HG03432 (cell line): ENCODE measurements around the gene MYL5.
A peak's percentile ranks its signal among the peaks of the same experiment; 100 is the strongest.
"Not testable (repeated sequence)": the region's sequence is repeated elsewhere in the genome, so short reads cannot be mapped to it uniquely, and the experiment has no call there.

Experiments used
- ATAC-seq: cut with Tn5 transposase; IDR thresholded peaks from one replicate; pipeline ENCODE4 v1.9.1; 2021; ENCODE audit warnings: mild to moderate bottlenecking, moderate library complexity; ENCODE audit not compliant: unreplicated experiment

MYL5 gene

GRCh38 chr4:656436-657337 lies 17.7 kb upstream of the MYL5 start:
- ATAC-seq: no peak

DNA sequence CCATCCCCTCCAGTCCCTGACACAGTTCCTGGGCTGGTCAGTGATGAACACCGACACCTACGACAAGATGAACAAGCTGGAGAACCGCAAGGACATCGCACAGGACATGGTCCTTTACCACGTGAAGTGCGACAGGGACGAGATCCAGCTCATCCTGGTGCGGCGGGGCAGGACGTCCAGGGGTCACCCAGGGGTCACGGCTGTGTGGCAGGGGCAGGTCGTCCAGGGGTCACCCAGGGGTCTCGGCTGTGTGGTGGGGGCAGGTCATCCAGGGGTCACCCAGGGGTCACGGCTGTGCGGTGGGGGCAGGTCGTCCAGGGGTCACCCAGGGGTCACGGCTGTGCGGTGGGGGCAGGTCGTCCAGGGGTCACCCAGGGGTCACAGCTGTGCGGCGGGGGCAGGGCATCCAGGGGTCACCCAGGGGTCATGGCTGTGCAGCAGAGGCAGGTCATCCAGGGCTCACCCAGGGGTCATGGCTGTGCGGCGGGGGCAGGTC lies 17.0 kb upstream of the MYL5 start:
- no peak for ATAC-seq

DNA sequence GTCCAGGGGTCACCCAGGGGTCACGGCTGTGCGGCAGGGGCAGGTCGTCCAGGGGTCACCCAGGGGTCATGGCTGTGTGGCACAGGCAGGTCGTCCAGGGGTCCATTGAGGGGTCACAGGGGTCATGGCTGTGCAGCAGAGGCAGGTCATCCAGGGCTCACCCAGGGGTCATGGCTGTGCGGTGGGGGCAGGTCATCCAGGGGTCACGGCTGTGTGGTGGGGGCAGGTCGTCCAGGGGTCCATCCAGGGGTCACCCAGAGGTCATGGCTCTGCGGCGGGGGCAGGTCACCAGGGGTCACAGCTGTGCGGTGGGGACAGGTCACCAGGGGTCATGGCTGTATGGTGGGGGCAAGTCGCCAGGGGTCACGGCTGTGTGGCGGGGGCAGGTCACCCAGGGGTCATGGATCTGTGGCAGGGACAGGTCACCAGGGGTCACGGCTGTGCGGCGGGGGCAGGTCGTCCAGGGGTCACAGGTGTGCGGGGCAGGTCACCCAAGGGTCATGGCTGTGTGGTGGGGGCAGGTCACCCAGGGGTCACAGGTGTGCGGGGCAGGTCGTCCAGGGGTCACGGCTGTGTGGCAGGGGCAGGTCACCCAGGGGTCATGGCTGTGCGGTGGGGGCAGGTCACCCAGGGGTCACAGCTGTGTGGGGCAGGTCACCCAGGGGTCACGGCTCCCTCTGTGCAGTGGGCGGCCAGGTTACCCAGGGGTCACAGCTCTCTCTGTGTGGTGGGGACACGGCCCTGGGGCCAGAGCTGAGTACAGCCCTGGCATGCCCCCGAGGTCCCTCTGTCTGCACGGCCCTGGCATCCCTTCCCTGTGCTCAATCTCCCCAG lies 16.3 kb upstream of the MYL5 start:
- ATAC-seq: no peak

DNA sequence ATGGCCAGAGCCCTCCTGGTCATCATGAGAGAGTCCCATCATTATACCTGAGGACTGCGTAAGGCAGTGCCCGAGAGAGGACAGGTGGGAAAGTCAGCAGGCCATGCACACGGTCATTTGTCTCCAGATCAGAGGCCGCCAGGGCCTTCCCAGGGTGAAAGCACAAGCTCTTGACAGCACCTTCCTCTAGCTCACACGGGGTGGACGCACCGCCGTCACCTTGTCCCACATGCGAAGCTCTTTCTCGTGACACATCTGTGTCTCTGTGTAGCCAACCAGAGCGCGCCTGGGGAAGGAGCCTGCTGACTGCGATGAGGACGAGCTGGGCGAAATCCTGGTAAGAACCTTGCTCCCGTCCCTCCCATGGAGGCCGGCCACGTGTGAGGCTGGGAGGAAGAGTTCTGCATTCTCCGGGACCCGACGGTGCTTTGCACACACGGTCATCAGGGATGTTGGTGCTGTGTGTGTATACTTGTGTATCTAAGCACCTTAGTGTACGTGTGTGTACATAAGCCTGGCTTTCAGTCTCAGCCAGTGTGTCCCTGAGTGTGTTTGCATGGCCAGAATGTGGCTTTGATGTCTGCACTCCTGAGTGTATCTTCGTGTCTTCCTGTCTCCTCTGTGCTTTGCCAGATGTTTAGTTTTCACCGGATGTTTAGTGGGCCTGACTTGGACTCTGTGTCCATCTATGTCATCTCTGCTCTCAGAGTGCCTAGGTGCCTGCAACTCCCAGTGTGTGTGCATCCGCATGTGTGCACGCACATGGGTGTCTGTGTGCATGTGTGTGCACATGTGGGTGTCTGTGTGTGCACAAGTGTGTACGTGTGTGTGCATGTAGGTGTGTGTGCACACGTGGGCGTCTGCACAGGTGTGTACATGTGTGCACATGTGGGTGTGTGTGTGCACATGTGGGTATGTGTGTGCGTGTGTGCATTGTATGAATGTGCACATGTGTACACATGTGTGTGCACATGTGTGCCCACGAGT lies 15.4 kb upstream of the MYL5 start:
- no peak for ATAC-seq

DNA sequence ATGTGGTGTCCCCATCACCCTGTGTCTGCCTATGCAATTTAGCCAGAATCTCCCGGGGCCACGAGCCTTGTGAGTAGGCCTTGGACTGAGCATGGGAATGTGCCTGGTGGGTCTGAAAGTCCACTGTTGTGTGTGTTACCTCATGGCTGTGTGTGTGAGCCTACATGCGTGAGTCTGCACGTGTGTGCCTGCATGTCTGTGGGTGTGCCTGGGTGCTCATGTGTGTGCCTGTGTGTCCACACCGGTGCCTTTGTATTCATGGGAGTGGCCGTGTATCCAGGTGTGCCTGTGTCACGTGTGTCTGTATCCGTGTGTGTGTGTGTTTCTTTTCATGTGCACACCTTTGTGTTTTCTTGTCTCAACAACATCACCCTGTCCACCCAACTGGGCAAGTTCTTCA lies 14.5 kb upstream of the MYL5 start:
- no peak for ATAC-seq

GRCh38 chr4:660401-660800 lies 13.9 kb upstream of the MYL5 start:
- ATAC-seq: no peak

- ATAC-seq: no peak
Measured at GRCh38 chr4:661231-661630, 13.1 kb upstream of the MYL5 start.

DNA sequence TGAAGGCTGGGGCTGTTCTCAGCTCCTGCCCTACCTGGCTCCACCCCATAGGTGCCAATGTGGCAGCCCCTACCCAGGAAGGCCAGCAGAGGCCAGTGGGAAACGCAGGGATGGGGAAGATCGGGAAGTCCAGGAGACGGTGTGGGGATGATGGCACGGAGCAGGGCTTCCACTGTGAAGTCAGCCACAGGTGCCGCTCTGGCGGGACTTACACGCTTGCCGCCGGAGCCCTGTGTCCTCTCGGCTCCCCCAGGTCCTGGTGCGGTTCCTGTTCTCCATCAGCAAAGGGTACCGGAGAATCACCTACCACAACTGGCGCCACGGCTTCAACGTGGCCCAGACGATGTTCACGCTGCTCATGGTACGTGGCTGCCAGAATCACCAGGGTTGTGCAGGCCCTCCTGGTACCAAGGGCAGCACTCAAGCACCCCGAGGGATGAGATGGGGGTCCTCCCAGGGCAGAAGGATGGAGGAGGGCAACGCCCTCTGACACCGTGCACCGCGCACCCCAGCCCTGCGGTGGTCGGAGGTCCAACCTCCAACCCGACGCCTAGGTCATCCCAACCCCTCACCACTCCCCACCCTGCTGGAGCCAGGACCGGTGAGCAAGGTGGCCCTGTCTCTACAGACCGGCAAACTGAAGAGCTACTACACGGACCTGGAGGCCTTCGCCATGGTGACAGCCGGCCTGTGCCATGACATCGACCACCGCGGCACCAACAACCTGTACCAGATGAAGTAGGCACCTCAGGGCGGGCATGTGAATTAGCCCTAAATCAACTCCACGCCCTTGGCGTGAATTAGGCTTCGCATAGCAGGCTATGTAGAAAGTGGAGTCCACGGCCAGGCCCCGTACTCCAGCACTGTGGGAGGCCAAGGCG lies 12.2 kb upstream of the MYL5 start:
- no peak for ATAC-seq

- no peak for ATAC-seq
Measured at GRCh38 chr4:663046-663437, 11.3 kb upstream of the MYL5 start.

DNA sequence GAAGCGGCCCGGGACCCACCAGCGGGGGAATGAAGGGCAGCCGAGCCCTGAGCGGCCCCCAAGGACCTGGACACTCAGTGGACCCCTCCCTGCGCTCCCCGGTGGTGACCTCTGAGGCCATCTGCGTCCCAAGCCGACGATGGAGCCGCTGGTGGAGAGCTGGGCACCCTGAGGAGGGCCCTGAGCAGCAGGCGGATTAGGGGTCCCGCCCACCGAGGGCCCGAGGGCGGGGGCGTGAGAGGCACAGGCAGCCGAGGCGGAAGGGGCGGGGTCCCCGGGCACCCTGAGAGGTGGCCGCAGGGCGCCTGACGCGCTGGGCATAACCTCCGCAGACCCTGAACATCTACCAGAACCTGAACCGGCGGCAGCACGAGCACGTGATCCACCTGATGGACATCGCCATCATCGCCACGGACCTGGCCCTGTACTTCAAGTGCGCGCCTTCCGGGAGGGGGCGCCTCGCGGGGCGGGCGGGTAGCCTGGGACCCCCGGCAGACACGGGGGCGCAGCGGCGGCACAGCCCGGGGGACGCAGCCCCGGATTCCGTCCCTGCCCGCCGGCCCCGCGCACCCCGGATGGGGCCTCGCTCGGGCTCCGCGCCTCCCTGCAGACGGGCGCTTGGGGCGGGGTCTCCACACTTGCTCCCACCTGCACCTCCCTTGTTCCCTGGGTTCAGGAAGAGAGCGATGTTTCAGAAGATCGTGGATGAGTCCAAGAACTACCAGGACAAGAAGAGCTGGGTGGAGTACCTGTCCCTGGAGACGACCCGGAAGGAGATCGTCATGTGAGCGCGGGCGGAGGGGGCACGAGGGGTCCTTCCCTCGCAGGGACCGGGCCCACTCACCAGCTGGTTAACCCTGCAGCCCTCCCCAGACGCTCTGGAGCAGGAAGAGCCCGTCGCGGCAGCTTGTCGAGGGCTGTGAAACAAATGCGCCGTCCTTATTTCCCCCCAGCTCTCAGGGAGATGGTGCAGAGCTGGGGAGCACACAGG lies 10.6 kb upstream of the MYL5 start:
- ATAC-seq: peak; percentile 73

DNA sequence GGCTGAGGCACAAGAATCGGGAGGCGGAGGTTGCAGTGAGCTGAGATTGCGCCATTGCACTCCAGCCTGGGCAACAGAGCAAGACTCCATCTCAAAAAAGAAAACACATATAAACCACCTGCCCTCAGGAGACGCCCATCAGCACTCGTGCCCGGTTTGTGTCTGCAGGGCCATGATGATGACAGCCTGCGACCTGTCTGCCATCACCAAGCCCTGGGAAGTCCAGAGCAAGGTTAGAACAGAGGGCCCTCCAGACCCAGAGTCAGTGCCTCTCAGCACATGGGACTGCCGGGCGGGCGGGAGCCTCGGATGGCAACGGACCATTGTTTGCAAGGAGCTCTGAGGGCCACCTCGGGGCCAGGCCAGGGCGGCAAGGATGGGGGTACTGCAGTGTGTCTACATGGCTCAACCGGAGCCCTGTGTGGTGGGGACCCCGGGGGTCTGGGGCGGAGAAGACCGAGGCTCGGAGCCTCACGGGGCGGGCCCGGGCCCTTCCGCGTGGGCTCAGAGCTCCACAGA lies 9.6 kb upstream of the MYL5 start:
- ATAC-seq: no peak

- no peak for ATAC-seq
Measured at GRCh38 chr4:665381-665750, 9.0 kb upstream of the MYL5 start.

GRCh38 chr4:665751-666435 lies 8.4 kb upstream of the MYL5 start:
- no peak for ATAC-seq

GRCh38 chr4:666436-666810 lies 7.9 kb upstream of the MYL5 start:
- ATAC-seq: no peak

DNA sequence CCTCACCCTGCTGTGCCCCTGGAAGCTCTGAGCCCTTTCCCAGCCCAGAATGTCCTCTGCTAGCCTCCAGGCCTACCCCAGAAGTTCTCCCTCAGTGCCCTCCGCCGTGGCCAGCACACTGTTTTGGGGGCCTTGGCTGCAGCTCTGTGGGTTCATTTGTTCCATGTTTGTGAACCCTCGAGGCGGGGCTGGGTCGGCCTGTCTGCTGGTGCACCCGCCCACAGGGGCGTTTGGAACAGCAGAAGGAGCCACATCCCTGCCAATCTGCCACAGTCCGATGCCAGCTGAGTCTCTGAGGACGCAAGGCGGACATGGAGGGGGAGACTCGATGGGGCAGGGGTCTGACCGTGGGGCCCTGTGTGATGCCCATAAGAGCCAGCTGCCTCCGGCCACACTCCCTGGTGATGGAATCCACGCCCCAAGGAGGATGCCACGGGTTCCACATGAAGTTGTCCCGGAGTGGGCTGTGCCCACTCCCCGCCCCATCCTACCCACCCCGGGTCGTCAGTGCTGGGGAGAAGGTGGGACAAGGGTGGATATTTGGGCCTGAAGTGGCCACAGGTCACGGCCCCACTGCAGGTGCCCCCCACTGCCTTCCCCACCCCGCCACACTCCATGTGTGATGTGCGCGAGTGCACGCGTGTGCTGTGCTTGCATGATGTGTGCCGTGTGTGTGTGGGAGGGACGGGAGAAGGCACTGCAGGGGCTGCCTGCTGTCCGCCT lies 7.4 kb upstream of the MYL5 start:
- no peak for ATAC-seq

DNA sequence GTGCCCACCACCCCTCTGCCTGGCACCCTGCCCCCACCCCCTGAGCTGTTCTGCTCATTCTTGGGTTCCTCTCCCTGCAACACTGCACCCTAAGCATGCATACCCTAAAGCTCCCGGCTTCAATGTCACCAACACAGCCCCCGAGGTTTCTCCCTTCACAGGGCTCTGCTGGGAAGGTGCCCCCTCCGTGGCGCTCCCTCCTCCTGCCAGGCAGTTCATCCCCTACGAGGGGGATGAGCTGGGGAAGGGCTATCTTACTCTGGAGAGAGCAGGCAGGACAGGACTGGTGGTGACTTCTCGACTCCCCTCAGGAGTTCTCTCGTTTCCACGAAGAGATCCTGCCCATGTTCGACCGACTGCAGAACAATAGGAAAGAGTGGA lies 6.8 kb upstream of the MYL5 start:
- no peak for ATAC-seq

DNA sequence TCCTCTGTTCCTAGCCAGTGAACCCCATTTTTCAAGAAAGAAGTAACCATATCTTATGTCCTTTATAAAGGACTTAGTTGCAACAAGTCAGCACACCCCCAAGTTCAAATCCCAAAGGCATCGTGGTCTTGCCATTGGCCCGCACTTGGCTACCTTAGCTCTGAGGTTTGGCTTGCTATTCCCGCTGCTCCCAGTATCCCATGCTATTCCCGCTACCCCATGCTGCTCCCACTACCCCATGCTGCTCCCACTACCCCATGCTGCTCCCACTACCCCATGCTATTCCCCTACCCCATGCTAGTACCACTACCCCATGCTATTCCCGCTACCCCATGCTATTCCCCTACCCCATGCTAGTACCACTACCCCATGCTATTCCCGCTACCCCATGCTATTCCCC lies 6.1 kb upstream of the MYL5 start:
- ATAC-seq: not testable (repeated sequence)
